H1 (cell line): ENCODE results near the gene GRIN3A.

Source experiments
- BRCA1 ChIP-seq: IDR thresholded peaks from 2 replicates; pipeline ENCODE4 v1.6.1; 2012; ENCODE audit warnings: low read depth, low read length, improper control_type of control experiment
- CBX5 ChIP-seq: fragments of 300-800, 300-1000 bp; sonication (generic); IDR thresholded peaks from 2 replicates; pipeline ENCODE4 v1.7.1; 2016; ENCODE audit warnings: antibody characterized with exemption, low read length, low read depth
- EZH2 ChIP-seq: fragments of 200-600 bp; sonication (generic); IDR thresholded peaks from 2 replicates; pipeline ENCODE4 v1.7.1; 2012; ENCODE audit warnings: low read depth, mild to moderate bottlenecking, moderate library complexity, low read length, inconsistent platforms; ENCODE audit not compliant: severe bottlenecking
- NRF1 ChIP-seq: IDR thresholded peaks from 2 replicates; pipeline ENCODE4 v1.6.1; 2011; ENCODE audit warnings: mild to moderate bottlenecking, low read depth, low read length, improper control_type of control experiment
- TCF12 ChIP-seq: IDR thresholded peaks from 2 replicates; pipeline ENCODE4 v1.6.1; 2011; ENCODE audit warnings: low read depth, mild to moderate bottlenecking, low read length
- USF2 ChIP-seq: IDR thresholded peaks from 2 replicates; pipeline ENCODE4 v1.6.1; 2011; ENCODE audit warnings: low read length, improper control_type of control experiment
- TF ChIP-seq, protein P1 (sequence below), 3 experiments: IDR thresholded peaks; 1 replicate in 2 of 3; 2 replicates in 1 of 3; pipeline versions ENCODE4 v1.5.1 to v1.6.1; 2011; ENCODE audit warnings: low read length in 3 of 3, mild to moderate bottlenecking in 3 of 3, inconsistent platforms in 2 of 3, low read depth in 1 of 3, moderate library complexity in 1 of 3; ENCODE audit not compliant: insufficient read depth in 1 of 3; ENCODE audit errors: control extremely low read depth in 1 of 3

GRCh38 chr9:101708855-101709254 lies 29.6 kb downstream of the GRIN3A start:
- no peak for TF ChIP-seq BRCA1
- TF ChIP-seq, protein P1, sequence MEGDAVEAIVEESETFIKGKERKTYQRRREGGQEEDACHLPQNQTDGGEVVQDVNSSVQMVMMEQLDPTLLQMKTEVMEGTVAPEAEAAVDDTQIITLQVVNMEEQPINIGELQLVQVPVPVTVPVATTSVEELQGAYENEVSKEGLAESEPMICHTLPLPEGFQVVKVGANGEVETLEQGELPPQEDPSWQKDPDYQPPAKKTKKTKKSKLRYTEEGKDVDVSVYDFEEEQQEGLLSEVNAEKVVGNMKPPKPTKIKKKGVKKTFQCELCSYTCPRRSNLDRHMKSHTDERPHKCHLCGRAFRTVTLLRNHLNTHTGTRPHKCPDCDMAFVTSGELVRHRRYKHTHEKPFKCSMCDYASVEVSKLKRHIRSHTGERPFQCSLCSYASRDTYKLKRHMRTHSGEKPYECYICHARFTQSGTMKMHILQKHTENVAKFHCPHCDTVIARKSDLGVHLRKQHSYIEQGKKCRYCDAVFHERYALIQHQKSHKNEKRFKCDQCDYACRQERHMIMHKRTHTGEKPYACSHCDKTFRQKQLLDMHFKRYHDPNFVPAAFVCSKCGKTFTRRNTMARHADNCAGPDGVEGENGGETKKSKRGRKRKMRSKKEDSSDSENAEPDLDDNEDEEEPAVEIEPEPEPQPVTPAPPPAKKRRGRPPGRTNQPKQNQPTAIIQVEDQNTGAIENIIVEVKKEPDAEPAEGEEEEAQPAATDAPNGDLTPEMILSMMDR (IDR thresholded peaks at IDR 0.05; ENCODE audit: control extremely low read depth in 1 of 3, insufficient read depth in 1 of 3, low read depth in 1 of 3, low read length in 3 of 3) = no peak
- TF ChIP-seq TCF12 = no peak
- TF ChIP-seq CBX5 = no peak
- TF ChIP-seq NRF1 = no peak
- TF ChIP-seq EZH2 = no peak
- no peak for TF ChIP-seq USF2
